H9 (cell line): ENCODE results near the gene CDC27. TPM values are rescaled to one million over a fixed set of nuclear protein-coding genes. Genes with fewer than 3 reads are reported as not detected.
"Not testable (repeated sequence)": the region's sequence is repeated elsewhere in the genome, so short reads cannot be mapped to it uniquely, and the experiment has no call there.

Experiments used
- DNase-seq: peaks from one replicate; pipeline ENCODE4 v3.0.0-alpha.2; 2017
- H2AFZ ChIP-seq: one replicate; pipeline ENCODE4 v1.6.1; 2013; ENCODE audit warnings: mild to moderate bottlenecking, low read length, control low read depth, moderate library complexity
- H2AK5ac ChIP-seq: 2 replicates; pipeline ENCODE4 v1.6.1; 2013; ENCODE audit warnings: low read length, control low read depth, mixed read lengths; ENCODE audit not compliant: insufficient read length
- H2BK120ac ChIP-seq: one replicate; pipeline ENCODE4 v1.6.1; 2013; ENCODE audit warnings: low read depth, mild to moderate bottlenecking, low read length, control low read depth, inconsistent platforms; ENCODE audit not compliant: poor library complexity, severe bottlenecking
- H2BK12ac ChIP-seq: 2 replicates; pipeline ENCODE4 v1.6.1; 2013; ENCODE audit warnings: low read length, control low read depth, mixed read lengths, low read depth; ENCODE audit not compliant: insufficient read length
- H2BK15ac ChIP-seq: 2 replicates; pipeline ENCODE4 v1.6.1; 2013; ENCODE audit warnings: low read depth, low read length, control low read depth
- H2BK20ac ChIP-seq: one replicate; pipeline ENCODE4 v1.6.1; 2013; ENCODE audit warnings: low read depth, mild to moderate bottlenecking, low read length, control low read depth, inconsistent platforms; ENCODE audit not compliant: poor library complexity, severe bottlenecking
- H2BK5ac ChIP-seq: 2 replicates; pipeline ENCODE4 v1.6.1; 2013; ENCODE audit warnings: low read length, control low read depth, mixed read lengths; ENCODE audit not compliant: insufficient read length
- H3K14ac ChIP-seq: 2 replicates; pipeline ENCODE4 v1.6.1; 2013; ENCODE audit warnings: low read length, control low read depth; ENCODE audit not compliant: insufficient read depth
- H3K18ac ChIP-seq: 2 replicates; pipeline ENCODE4 v1.6.1; 2013; ENCODE audit warnings: low read depth, mild to moderate bottlenecking, mixed read lengths, low read length, control low read depth; ENCODE audit not compliant: insufficient read length
- H3K23ac ChIP-seq: 2 replicates; pipeline ENCODE4 v1.6.1; 2013; ENCODE audit warnings: low read length, control low read depth, mixed read lengths, low read depth; ENCODE audit not compliant: insufficient read length
- H3K23me2 ChIP-seq: 2 replicates; pipeline ENCODE4 v1.6.1; 2013; ENCODE audit warnings: low read depth, mild to moderate bottlenecking, mixed read lengths, low read length, control low read depth; ENCODE audit not compliant: insufficient read length, poor library complexity, severe bottlenecking
- H3K27ac ChIP-seq: 2 replicates; pipeline ENCODE4 v1.5.1; 2013; ENCODE audit warnings: low read length, control low read depth, mixed read lengths, low read depth; ENCODE audit not compliant: insufficient read length
- H3K27me3 ChIP-seq: 2 replicates; pipeline ENCODE4 v1.6.1; 2013; ENCODE audit warnings: low read length, control low read depth, inconsistent platforms; ENCODE audit not compliant: insufficient read depth
- H3K4ac ChIP-seq: 2 replicates; pipeline ENCODE4 v1.6.1; 2013; ENCODE audit warnings: low read depth, mild to moderate bottlenecking, control low read depth, inconsistent platforms, low read length, moderate library complexity
- H3K4me1 ChIP-seq: 2 replicates; pipeline ENCODE4 v1.6.1; 2013; ENCODE audit warnings: low read length, control low read depth, inconsistent platforms; ENCODE audit not compliant: insufficient read depth
- H3K4me2 ChIP-seq: 2 replicates; pipeline ENCODE4 v1.6.1; 2013; ENCODE audit warnings: low read length, control low read depth, mixed read lengths; ENCODE audit not compliant: insufficient read length, insufficient read depth
- H3K56ac ChIP-seq: 2 replicates; pipeline ENCODE4 v1.6.1; 2013; ENCODE audit warnings: low read depth, mild to moderate bottlenecking, mixed read lengths, low read length, control low read depth; ENCODE audit not compliant: insufficient read length
- H3K79me1 ChIP-seq: 2 replicates; pipeline ENCODE4 v1.6.1; 2013; ENCODE audit warnings: low read depth, mild to moderate bottlenecking, moderate library complexity, low read length, control low read depth, inconsistent platforms; ENCODE audit not compliant: insufficient read depth, poor library complexity, severe bottlenecking
- H3K79me2 ChIP-seq: 2 replicates; pipeline ENCODE4 v1.6.1; 2013; ENCODE audit warnings: low read length, control low read depth, inconsistent platforms; ENCODE audit not compliant: insufficient read depth
- H3K9ac ChIP-seq: 2 replicates; pipeline ENCODE4 v1.6.1; 2013; ENCODE audit warnings: low read length, control low read depth, mixed read lengths; ENCODE audit not compliant: insufficient read length; ENCODE audit errors: extremely low read depth
- H3K9me3 ChIP-seq: one replicate; pipeline ENCODE4 v1.6.1; 2013; ENCODE audit warnings: low read depth, low read length, inconsistent platforms; ENCODE audit not compliant: control insufficient read depth
- H3T11ph ChIP-seq: one replicate; pipeline ENCODE4 v1.6.1; 2013; ENCODE audit warnings: mild to moderate bottlenecking, low read length, control low read depth, inconsistent platforms
- H4K20me1 ChIP-seq: one replicate; pipeline ENCODE4 v1.6.1; 2013; ENCODE audit not compliant: control insufficient read depth, insufficient read length, insufficient read depth
- H4K5ac ChIP-seq: 2 replicates; pipeline ENCODE4 v1.6.1; 2013; ENCODE audit warnings: low read depth, mild to moderate bottlenecking, mixed read lengths, low read length, control low read depth; ENCODE audit not compliant: insufficient read length
- H4K8ac ChIP-seq: replicated peaks from 2 replicates; pipeline ENCODE4 v1.6.1; 2013; ENCODE audit warnings: low read length, control low read depth, mixed read lengths, low read depth; ENCODE audit not compliant: insufficient read length
- H4K91ac ChIP-seq: 2 replicates; pipeline ENCODE4 v1.6.1; 2013; ENCODE audit warnings: low read depth, mild to moderate bottlenecking, moderate library complexity, mixed read lengths, low read length, control low read depth; ENCODE audit not compliant: insufficient read length
- H3K27ac Mint-ChIP-seq, 3 experiments: 2 replicates in 2 of 3; 3 replicates in 1 of 3; pipeline ENCODE4 v1.8.0; 2020 to 2021; ENCODE audit warnings: mixed read lengths in 3 of 3, mild to moderate bottlenecking in 1 of 3, moderate library complexity in 1 of 3
- H3K27me3 Mint-ChIP-seq: 2 replicates; pipeline ENCODE4 v1.8.0; 2021; ENCODE audit warnings: low read depth, mild to moderate bottlenecking, moderate library complexity, mixed read lengths
- H3K36me3 Mint-ChIP-seq, 3 experiments: 2 replicates in 2 of 3; 3 replicates in 1 of 3; pipeline ENCODE4 v1.8.0; 2020 to 2021; ENCODE audit warnings: low read depth in 3 of 3, mixed read lengths in 3 of 3; ENCODE audit not compliant: insufficient read depth in 1 of 3
- H3K4me1 Mint-ChIP-seq, 2 experiments: 2 replicates each; pipeline ENCODE4 v1.8.0; 2020; ENCODE audit warnings: mixed read lengths in 2 of 2
- H3K4me3 Mint-ChIP-seq, 2 experiments: 2 replicates in 1 of 2; 3 replicates in 1 of 2; pipeline ENCODE4 v1.8.0; 2020 to 2021; ENCODE audit warnings: mild to moderate bottlenecking in 2 of 2, mixed read lengths in 2 of 2, moderate library complexity in 1 of 2
- H3K9me3 Mint-ChIP-seq, 2 experiments: 2 replicates in 1 of 2; 3 replicates in 1 of 2; pipeline ENCODE4 v1.8.0; 2020; ENCODE audit warnings: mild to moderate bottlenecking in 2 of 2, mixed read lengths in 2 of 2, moderate library complexity in 1 of 2
- WGBS: extraction: QIAGEN DNeasy Blood & Tissue Kit; methylation state at CpG from one replicate; pipeline ENCODE4 v1.1.7; 2013; ENCODE audit warnings: missing lambda C conversion rate, low lambda C conversion rate, mixed read lengths; ENCODE audit not compliant: insufficient read length; ENCODE audit errors: extremely low coverage; 5-methylcytosine and 5-hydroxymethylcytosine counted together
- total RNA-seq: library from RNA; stranded (reverse); gene quantifications from 2 replicates; pipeline ENCODE4 v1.2.1, GENCODE V29; 2021

Gene CDC27
- total RNA-seq, 1 experiment from 2014 or later, result 82.5 TPM

DNA sequence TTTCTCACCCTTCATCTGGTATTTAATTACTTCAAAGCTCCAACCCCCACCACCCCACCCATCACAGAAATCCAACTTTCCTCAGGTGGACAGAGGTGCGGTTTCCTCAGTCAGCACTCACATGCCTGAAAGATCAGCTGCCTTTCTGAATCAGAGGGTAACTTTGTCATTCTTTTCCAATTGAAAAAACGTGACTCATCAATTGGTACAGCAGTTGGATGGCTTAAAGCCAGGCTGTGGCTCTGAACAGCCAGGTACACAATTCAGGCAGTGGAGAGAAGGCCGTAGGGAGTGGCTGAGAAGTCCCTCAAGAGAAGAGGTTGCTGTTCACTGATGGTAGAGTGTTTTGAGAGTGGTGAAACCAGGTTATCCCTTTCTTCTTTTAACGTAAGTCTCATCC is 118.8 kb downstream of the CDC27 start:
- H4K5ac ChIP-seq, H3K23ac ChIP-seq, H4K91ac ChIP-seq, H3K4me3 Mint-ChIP-seq, H3K14ac ChIP-seq, H2BK5ac ChIP-seq, H3K9ac ChIP-seq, H3K27ac ChIP-seq, H3K36me3 Mint-ChIP-seq, H3K79me2 ChIP-seq, H4K20me1 ChIP-seq, H2AFZ ChIP-seq, H3K4me1 ChIP-seq, H3K18ac ChIP-seq, H2BK20ac ChIP-seq, H3K56ac ChIP-seq, H2BK12ac ChIP-seq, H2AK5ac ChIP-seq, H3K4me2 ChIP-seq, H3K27me3 Mint-ChIP-seq, H2BK15ac ChIP-seq, H4K8ac ChIP-seq, H3K23me2 ChIP-seq, H3K27me3 ChIP-seq, DNase-seq, H3K9me3 Mint-ChIP-seq, H3K4ac ChIP-seq, H3K79me1 ChIP-seq, H3T11ph ChIP-seq, H3K9me3 ChIP-seq, H2BK120ac ChIP-seq, H3K27ac Mint-ChIP-seq: not testable (repeated sequence)
- WGBS, result no CpG with 5 or more reads among the region's 4 CpGs
- H3K4me1 Mint-ChIP-seq, result peaks cover 18 to 31% of the 10 kb centered on the region in 2 experiments

Other genes with a start within 250 kb of the CDC27 start
- gene RPRML, start 210.0 kb downstream of the CDC27 start, total RNA-seq, result 1.3 and 1.4 TPM in 2 replicates
- gene MYL4, start 20.1 kb upstream of the CDC27 start, total RNA-seq, result 0.26 and 0.66 TPM in 2 replicates
- not detected in 2 replicates for gene ITGB3, start 64.5 kb upstream of the CDC27 start, total RNA-seq
- gene EFCAB13, start 134.7 kb upstream of the CDC27 start, total RNA-seq, result 1.6 and 3.1 TPM in 2 replicates